ENCODE results near the gene CLIP3. TPM values are rescaled to one million over a fixed set of nuclear protein-coding genes. Genes with fewer than 3 reads are reported as not detected.
"Not testable (repeated sequence)": the region's sequence is repeated elsewhere in the genome, so short reads cannot be mapped to it uniquely, and the experiment has no call there.

CLIP3 gene
- total RNA-seq, 1 donor from 2014 or later, result 27.1 TPM

GRCh38 chr19:36046443-36047050, 13.9 kb upstream of the CLIP3 start:
- DNase-seq, result no peak

GRCh38 chr19:36043952-36044351, 11.3 kb upstream of the CLIP3 start:
- no peak for DNase-seq

- DNase-seq, result no peak
Observed at GRCh38 chr19:36041831-36042230, 9.2 kb upstream of the CLIP3 start.

- DNase-seq, result not testable (repeated sequence)
Observed at GRCh38 chr19:36041092-36041491, 8.4 kb upstream of the CLIP3 start.

- no peak for DNase-seq
Observed at GRCh38 chr19:36040495-36040894, 7.8 kb upstream of the CLIP3 start.

DNA sequence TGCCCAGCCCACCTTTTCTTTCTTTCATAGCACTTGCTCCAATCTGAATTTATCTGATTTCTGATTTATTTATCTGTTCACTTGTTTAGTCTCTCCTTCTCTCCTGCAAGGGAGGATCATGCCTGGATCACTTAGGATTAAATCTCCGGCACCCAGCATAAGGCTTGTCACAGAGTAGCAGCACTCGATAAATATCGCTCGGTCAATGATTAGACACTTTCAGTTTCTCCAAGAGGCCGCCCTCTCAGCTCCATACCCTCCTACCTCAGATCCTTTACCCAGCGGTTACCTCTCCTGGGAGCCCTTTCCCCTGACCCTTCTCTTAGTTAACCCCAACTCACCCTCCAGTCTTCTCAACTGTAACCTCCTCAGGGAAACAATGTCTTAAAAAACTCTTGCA, 1.4 kb downstream of the CLIP3 start:
- DNase-seq, result no peak

GRCh38 chr19:36030264-36031148, 2.2 kb downstream of the CLIP3 start:
- DNase-seq, result no peak

GRCh38 chr19:36028313-36029041, 4.2 kb downstream of the CLIP3 start:
- DNase-seq, result peak; percentile 53

GRCh38 chr19:36027696-36028095, 5.0 kb downstream of the CLIP3 start:
- DNase-seq, result no peak

- DNase-seq, result no peak
Observed at GRCh38 chr19:36026091-36026876, 6.4 kb downstream of the CLIP3 start.

DNA sequence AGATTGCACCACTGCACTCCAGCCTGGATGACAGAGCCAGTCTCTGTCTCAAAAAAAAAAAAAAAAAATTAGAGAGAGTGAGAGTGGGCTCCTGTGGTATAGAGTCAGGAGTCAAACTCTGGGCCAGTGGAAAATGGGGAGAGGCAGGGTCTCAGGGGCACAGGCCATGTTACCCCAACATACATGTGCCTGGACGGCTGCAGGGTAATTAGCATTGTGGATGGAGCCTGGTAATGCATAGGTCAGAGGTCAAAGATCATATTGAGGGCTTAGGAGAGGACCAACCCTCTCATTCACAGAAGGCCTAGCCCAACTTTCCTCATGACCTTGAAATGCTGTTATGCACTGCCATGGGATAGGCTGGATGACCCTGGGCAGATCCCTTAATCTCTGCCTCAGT, 7.1 kb downstream of the CLIP3 start:
- DNase-seq, result no peak

DNA sequence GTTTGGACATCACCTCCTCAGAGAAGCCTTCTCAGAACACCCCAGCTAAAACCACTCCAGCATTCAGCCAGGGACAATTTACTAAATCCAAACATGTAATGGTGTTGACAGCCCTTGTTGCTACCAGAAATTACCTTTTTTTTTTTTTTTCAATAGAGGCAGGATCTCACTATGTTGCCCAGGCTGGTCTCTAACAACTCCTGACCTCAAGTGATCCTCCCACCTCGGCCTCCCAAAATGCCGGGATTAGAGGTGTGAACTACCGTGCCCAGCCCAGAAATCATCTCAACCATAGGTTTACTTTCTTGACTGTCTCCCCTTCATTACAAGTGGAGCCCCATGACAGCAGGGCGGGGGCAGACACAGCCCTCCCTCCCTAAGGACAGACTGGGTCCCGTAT, 9.2 kb downstream of the CLIP3 start:
- DNase-seq, result no peak

GRCh38 chr19:36019061-36019670, 13.5 kb downstream of the CLIP3 start:
- DNase-seq, result no peak

DNA sequence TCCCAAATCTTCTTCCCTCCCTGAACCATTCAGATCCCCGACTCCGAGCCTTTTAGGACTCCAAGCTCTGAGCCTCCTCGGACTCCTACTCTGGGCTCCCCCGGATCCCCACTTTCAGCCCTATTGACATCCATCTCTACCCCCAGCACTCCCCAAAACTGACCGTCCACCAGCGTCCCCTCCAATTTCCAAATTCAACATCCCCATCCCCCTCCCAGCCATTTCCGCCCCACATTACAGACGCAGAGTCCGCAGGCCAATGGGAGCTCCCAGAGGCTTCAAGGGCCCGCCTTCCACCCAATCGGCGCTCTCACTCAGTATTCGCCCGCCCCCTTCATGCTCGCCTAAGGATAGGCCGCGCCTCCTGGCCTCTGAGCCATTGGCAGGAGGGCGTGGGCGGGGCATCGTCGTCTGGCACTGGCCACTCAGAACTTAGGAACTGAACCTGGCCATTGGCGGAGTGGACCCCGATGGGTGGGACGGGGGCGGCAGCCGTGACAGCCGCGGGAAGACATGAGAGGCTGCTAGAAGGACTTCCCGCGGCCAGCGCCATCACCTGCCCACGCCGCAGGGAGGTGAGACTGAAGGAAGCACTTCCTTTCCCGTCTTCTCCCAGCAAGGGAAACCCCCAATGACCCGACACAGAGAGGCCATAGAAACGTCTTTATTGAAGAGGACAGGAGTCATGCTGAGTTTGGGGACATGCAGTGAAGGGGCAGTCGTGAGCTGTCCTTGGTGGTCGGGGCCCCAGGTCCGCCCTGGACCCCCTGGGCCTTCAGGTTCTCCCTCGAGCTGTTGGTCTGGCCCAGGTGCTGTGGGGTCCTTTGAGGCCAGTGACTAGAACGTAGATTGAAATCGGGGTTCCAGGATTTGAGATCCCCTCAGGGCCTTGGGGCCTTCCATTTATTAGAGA, 18.4 kb downstream of the CLIP3 start, which contains the start of gene ALKBH6:
Gene ALKBH6 (minus strand): TSS at position 202 of the 913 bp plus-strand sequence. CDS start 816 bp downstream, outside the sequence.
- DNase-seq, result peak; percentile 100

DNA sequence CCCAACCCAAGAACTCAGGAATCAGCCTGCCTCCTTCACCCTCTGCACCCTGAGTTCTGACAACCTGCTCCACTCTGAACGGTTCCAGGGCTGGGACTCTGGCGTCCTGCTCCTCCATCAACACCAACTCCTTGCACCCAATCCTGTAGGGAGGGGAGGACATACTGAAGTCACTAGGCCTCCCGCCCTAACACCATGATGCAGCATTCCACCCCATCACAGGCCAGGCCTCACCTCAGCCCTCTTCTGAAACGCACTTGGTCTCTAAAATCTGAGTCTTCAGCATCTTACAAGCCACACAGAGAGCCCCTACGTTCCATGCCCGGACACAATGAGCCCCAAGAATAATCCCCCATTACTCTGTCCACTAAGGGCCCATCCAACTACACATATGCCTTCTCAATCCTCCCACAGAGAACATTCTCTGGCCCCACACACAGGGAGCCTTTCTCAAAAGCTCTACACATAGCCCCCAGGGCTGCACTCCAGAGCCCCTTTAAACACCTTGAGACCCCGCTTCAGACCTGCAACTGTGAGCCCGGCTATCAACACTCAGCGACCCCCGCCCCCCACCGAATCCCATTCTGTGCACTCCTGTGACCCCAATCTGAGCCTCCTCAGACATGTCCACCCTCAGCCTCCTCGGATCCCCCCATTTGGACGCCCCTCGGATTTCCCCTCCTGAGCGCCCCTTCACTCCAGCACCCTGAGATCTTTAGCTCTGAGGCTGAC, 19.2 kb downstream of the CLIP3 start:
- DNase-seq, result no peak

DNA sequence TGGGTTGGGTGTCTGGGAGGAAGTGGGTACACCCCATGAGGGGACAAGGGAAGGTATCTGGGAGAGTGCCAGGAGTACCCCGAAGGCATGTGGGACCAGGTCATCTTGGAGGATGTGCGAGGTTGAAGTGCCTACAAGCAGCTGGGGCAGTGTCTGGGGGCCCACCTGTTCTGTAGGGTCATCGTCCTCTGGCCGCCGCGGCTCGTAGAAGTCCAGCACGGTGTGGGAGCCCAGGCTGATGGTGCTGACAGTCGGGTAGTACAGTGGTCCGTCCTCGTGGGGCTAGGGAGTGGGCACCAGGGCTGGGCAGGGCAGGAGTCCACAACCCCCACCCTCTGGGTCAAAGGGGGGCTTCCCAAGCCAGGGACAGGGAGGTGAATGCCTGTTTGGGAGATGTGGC, 22.3 kb downstream of the CLIP3 start:
- DNase-seq, result no peak

DNA sequence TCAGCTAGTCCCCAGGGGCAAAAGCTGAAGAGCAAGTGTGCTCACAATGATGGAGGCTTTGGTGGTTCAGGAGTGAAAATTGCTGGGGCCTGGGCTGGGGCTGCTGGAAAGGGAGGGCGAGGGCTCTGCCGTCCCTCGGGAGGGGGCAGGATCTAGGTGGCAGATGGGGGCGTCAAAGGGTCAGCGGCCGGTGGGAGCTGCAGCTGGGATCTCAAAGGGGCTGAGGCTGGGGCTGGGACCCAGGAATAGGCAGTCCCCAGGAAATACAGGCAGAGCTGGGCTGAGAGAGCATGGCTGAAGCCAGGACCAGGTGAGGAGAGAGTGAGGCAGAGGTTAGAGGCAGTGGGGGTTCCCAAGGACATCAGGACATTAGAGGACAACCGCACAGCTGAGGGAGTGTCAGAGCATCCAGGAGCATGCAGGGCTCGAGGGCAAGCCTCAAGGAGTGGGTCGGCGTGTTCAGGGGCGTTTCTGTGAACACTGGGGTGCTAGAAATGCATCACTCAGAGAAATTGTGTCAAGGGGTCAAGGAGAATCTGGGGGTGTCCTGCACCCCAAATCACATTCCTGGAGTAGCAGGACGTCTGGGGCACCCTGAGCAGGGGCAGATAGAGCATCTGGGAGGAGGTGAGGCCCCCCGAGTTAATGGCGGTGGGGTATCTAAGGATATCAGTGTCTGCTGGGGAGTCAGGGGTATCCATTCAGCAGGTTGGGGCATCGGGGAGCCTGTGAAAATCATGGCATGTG, 22.9 kb downstream of the CLIP3 start:
- no peak for DNase-seq

DNA sequence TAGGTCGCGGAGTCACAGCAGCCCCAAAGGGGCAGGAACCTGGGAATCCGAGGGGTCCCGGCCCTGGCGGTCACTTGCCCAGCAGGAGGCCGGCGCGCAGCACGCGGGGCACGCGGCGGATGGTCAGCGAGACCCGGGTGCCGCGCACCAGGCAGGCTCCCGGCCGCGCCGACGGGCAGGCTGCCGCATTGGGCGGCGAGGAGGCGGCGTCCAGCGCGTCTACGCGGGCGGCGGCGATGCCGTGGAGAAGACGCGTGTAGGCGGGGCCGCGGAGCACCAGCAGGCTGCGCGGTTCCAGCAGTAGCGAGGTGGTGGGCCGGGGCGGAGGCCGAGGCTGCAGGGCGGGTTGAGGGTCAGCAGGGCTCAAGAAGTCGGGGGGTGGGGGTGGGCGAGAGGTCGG, 23.5 kb downstream of the CLIP3 start:
- DNase-seq, result peak; percentile 54

GRCh38 chr19:36008336-36008978, 24.2 kb downstream of the CLIP3 start, which contains the start of gene SYNE4:
Gene SYNE4 (minus strand): TSS chr19:36008813. CDS start chr19:36008681, 132 bp downstream.
- DNase-seq, result no peak

All from occipital lobe (tissue), 2 donors.